HFF-Myc (cell line): ENCODE data around the gene RAPGEF5.

Source experiments
- DNase-seq: peaks from one replicate; pipeline ENCODE4 v3.0.0-alpha.2; 2011; ENCODE audit warnings: low read depth; ENCODE audit errors: extremely low read depth
- H3K4me3 ChIP-seq: replicated peaks from 2 replicates; pipeline ENCODE4 v1.5.1; 2011; ENCODE audit warnings: low read depth, mild to moderate bottlenecking, control low read depth, low read length
- TF ChIP-seq, protein P1 (sequence below): IDR thresholded peaks from 2 replicates; pipeline ENCODE4 v1.5.1; 2012; ENCODE audit warnings: mild to moderate bottlenecking, low read depth, low read length, control low read depth; ENCODE audit errors: missing control alignments

Gene RAPGEF5

DNA sequence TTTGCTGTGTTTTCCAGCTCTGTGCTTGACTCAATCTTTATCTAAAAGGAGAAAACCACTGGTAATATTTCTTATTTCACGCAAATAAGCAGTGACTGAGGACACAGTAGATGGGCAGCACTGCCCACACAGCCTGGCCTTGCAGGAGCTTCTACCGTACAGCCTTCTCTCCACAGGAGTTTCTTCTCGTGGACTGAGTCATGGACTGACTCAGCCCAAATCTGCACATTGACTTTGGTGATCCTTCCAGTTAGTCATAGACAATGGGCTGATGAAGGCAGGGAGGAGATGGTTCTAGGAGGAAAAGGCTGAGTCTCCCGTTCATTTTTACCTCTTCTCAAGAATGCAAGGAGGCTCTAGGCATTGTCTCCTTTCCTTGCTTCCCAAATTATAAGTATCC lies 200.7 kb downstream of the RAPGEF5 start:
- no peak for DNase-seq
- H3K4me3 ChIP-seq: no peak overlapping the region
- TF ChIP-seq, protein P1, sequence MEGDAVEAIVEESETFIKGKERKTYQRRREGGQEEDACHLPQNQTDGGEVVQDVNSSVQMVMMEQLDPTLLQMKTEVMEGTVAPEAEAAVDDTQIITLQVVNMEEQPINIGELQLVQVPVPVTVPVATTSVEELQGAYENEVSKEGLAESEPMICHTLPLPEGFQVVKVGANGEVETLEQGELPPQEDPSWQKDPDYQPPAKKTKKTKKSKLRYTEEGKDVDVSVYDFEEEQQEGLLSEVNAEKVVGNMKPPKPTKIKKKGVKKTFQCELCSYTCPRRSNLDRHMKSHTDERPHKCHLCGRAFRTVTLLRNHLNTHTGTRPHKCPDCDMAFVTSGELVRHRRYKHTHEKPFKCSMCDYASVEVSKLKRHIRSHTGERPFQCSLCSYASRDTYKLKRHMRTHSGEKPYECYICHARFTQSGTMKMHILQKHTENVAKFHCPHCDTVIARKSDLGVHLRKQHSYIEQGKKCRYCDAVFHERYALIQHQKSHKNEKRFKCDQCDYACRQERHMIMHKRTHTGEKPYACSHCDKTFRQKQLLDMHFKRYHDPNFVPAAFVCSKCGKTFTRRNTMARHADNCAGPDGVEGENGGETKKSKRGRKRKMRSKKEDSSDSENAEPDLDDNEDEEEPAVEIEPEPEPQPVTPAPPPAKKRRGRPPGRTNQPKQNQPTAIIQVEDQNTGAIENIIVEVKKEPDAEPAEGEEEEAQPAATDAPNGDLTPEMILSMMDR: no peak

DNA sequence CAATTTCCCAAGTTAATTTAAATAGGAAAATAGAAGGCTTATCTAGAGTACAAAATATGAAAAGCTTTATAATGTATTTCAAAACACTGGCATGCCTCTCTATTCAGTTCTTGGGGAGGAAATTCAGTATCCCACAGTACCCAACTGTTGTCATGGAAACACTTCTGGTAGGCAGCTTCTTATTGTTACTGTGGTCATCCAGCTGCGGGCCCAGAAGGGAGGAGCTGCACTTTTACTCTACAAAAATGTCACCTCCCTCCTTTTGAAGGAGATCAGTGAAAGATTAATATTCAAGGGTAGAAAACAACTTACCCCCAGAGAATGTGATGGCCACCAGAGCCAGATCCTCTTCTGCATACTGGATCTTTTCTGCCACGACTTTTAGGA lies 202.8 kb downstream of the RAPGEF5 start:
- DNase-seq: no peak
- TF ChIP-seq, protein P1: no peak
- no peak overlapping the region for H3K4me3 ChIP-seq

DNA sequence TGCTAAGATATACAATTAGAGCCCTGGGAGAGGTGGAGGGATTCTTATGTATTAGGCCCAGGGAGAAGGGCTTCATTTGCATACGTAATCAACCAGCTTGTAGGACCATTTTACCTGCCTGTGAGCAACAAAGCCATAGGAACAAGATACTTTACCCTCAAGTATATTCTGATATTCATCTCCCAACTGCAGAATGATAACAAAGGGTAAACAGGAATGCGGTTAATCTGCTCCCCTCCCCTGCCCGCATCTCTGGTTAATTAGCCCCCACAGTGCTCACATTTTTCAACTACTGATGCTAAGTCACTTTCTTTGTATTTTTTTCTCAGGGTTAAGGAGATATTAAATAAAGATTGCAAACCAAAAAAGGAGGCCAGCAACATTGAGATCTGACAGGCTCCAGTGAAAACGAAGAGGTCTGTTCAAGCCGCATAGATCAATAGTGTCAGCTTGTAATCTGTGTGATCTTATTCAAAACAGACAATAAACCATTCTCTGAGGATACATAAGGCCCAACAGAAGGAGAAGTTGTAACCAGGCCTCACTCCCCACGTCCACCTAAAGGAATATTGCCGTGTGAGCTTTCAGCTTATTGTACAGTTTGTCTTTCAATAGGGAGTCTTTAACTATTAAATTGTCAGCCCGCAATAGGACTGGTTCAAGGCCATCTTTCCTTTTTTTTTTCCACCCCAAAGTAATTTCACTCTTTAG lies 203.4 kb downstream of the RAPGEF5 start:
- H3K4me3 ChIP-seq: no peak overlapping the region
- TF ChIP-seq, protein P1: no peak
- DNase-seq: no peak

DNA sequence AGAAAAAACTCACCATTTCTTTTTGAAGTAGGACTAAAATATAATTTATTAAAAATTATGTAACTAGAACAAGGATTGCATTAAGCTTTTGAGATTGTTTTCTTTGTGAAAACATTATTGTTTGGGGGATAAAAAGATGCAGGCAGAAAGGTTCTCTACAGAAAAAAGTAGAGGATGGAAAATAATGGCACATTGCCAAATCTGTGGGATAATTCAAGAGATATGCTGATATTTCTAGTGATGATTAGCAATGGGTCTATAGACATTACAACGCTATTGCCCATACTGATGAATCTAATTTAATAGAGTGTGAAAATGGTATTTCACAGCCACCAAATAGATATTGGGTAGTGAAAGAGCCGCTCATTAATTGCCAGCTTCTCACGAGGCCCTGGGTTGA lies 204.3 kb downstream of the RAPGEF5 start:
- no peak for DNase-seq
- H3K4me3 ChIP-seq: no peak overlapping the region
- TF ChIP-seq, protein P1: no peak

DNA sequence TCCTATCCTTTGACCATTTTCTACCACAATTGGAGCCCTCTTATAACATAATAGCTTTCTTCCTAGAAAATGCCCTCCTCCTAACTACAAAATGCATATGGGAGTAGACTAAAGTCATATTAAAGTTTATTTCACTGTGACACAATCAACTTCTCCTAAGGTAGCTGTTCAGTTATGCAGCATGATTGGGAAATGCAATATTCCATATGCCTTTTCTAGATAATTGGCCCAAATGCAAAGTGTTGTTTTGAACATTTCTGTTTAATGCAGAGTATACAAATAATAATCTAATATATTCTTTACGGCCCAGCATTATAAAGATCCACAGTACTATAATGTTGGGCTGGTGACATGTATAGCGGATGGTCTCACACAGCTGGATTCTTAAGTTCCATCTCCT lies 205.1 kb downstream of the RAPGEF5 start:
- DNase-seq: no peak
- no peak overlapping the region for H3K4me3 ChIP-seq
- TF ChIP-seq, protein P1: no peak

DNA sequence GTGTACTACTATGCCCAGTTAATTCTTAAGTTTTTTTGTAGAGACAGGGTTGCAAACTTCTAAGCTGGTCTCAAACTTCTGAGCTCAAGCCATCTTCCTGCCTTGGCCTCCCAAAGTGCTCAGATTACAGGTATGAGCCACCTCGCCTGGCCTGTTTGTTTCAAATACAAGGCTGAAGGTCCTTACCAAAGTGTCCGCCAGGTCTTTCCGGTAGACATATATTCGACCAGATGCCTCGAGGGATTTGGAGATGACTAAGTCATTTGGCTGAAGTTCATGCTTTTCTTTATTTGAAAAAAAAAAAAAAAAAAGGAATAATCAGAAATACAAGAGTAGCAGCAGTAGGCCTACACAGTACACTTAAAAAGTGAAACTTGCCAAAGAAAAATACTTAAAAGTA lies 206.7 kb downstream of the RAPGEF5 start:
- no peak for DNase-seq
- no peak overlapping the region for H3K4me3 ChIP-seq
- TF ChIP-seq, protein P1: no peak

DNA sequence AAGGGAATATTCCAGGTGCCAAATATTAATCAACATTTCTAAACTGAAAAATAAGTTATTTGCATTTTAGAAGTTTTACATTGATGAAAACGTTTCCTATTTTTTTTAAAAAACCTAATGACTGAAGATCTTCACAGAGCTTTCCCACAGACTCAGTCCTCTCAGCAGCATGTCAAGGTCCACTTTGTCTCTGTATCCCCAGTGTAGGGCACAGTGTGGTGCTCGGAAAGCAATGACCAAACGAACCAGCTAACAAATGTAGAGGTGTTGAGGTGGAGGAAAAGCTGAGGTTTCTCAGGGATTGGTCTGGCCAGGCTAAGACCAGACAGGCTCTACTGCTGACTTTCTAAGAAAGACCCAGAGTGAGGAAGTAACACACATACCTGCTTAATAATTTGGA lies 209.1 kb downstream of the RAPGEF5 start:
- no peak overlapping the region for H3K4me3 ChIP-seq
- no peak for DNase-seq
- TF ChIP-seq, protein P1: no peak
